HG02623 (cell line): ENCODE results near the gene HEMK1.

Source experiments
- ATAC-seq: cut with Tn5 transposase; IDR thresholded peaks from one replicate; pipeline ENCODE4 v1.9.1; 2021; ENCODE audit warnings: moderate library complexity; ENCODE audit not compliant: unreplicated experiment

The HEMK1 gene

GRCh38 chr3:50542177-50543034 lies 26.9 kb upstream of the HEMK1 start:
- ATAC-seq: no peak

- ATAC-seq: no peak
Measured at GRCh38 chr3:50545781-50546180, 23.5 kb upstream of the HEMK1 start.

GRCh38 chr3:50549226-50549625 lies 20.1 kb upstream of the HEMK1 start:
- no peak for ATAC-seq

DNA sequence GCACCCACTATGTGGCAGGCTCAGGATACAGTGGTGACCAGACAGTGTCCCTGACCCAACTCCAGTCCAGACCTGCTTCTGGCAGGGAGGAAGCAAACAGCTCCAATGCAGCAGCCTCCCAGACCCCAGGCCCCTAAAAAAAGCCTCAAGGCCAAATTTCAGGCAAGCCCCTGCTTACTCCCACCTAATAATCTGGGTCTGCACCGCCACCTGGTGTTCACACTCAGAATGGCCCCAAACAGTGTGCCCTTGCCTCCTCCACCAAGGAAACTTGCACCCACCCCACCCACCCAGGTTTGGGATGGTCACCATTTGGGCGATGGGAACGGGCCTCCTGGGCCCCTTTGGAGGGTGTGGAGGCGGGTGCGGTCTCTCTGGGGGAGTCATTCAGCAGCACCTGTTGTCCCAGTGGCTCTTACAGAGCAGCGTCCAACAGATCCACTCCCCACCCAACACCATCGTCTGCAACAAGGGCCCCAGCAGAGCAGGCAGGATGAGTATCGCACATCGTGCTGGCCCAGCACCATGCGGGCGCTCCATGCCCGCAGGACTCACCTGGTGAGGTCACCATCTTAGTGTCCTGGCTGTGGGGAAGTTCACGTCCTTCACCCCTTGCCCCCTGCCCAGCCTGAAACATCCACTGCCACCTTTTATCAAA lies 19.1 kb upstream of the HEMK1 start:
- ATAC-seq: no peak

GRCh38 chr3:50551054-50551659 lies 18.2 kb upstream of the HEMK1 start:
- no peak for ATAC-seq

- ATAC-seq: no peak
Measured at GRCh38 chr3:50551681-50552435, 17.5 kb upstream of the HEMK1 start.

- ATAC-seq: no peak
Measured at GRCh38 chr3:50552598-50552997, 16.7 kb upstream of the HEMK1 start.

DNA sequence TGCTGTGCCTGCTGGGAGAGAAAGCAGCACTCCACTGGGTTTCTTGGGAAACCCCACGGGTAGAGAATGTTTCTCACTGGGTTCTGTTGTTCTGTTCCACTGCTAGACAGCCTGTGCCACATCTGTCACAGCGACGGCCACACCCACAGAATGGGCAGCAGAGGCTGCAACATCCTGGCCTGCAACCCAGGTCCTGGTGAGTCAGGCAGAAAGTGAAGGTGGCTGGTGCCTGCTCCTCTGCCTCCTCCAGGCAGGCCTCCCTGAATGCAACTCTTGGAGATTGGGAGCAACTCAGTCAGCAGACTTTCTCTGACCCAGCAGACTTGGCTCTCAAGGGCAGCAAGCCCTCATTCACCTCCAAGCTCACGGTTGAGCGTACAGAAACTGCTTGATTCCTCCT lies 14.8 kb upstream of the HEMK1 start:
- no peak for ATAC-seq

DNA sequence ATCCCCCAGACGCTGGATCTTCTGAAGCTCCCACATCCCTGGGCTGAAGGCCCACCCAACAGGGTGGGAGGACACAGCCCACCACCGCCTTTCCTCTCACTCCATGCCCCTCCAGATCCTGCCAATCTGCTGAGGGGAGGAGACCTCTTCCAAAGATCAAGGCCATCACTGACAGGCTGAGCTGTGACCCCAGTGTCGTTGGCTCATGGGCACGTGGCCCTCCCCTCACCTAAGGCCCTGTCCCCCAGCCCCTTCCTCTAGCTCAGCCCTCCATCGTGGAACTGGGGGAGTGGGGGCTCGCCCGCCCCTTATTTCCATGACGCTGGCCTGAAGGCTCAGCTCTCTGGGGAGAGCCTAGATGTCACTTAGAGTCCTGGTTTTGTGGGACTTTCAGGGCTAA lies 12.2 kb upstream of the HEMK1 start:
- ATAC-seq: no peak

DNA sequence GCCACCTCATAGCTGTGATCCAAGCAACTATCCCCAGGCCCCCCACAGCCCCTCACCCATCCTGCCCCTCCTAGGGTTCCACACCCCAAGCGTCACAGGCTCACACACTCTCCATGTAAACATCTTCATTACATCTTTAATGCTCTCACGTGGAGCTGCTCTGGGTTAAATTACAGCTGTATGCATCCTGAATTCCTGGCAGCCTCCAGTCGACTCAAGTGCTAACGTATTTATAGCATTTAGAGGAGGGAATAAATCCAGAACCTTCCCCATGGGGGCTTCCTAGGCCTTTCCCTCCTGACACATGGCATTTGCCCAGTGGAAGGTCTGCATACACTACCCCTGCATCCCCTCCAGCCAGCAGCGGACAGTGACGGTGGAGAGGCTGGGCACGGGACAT lies 11.4 kb upstream of the HEMK1 start:
- no peak for ATAC-seq

DNA sequence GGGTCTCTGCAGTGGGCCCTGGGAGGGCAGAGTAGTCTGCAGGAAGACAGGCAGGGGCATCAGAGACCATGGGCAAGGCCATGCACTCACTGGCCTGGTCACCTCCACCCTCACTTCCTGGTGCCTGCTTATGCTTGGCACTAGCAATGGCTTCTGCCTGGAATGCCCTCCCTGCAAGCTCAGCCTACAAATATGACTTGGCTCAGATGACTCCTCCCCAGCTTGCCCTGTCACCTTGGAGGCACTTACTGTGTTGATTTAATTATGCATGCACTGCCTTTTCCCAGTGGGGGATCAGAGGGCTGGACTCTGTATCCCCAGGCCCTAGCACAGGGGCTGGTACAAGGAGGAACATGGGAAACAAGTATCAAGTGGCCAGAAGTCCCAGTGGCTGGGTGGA lies 9.6 kb upstream of the HEMK1 start:
- no peak for ATAC-seq

DNA sequence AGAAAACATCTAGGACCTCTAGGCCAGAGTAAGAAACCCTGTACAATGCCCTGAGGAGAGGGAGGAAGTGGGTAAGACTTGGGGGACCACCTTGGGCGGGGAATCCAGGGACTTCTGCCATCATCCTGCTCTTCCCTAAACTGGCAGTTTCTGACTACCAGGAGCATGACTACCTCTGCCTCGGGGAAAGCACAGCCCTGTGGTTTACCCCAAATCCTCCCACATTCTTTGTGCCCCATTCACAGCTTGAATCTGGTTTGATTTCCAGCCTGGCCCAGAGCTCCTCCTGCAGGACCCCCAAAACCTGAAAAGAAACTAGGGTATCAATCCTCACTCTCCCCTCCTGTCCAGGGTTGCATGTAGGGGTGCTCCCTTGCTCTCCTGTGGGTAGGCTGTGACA lies 6.5 kb upstream of the HEMK1 start:
- ATAC-seq: no peak

DNA sequence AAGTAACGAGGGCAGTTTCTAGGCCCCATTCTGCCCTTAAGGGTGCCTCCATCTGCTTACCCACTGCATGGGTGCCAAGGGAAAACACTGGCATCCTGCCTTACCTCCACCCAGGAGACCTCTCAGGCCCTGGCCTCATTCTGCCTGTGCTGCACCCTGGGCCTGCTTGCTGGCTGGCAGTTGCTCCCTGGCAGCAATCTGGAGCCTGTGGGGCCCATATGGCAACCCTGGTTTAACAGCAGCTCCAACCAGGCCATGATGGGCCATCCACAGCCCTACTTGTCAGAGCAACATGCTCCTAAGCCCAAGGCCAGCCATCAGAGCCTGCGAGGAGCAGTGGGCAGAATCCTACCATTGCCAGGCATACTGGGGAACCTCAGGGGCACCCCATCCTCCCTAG lies 5.5 kb upstream of the HEMK1 start:
- no peak for ATAC-seq

- ATAC-seq: no peak
Measured at GRCh38 chr3:50564321-50564720, 5.0 kb upstream of the HEMK1 start.

DNA sequence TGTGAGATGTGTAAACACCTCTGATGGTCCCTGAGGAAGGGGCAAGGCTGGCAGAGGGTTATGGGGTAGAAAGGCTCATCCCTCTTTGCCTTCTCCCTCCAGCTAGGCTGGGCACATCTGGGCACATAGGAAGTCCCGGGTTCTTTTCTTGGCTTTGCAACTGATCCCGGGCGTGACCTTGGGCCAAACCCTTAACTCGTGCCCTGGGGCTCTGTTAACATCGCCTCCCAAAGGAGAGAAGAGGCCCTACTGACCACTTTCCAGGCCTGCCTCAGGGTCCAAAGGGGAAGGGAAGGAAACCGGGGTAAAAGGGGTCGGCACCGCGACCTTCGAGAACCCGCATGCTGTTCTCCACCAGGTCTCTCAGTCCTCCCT lies 2.3 kb upstream of the HEMK1 start:
- no peak for ATAC-seq

DNA sequence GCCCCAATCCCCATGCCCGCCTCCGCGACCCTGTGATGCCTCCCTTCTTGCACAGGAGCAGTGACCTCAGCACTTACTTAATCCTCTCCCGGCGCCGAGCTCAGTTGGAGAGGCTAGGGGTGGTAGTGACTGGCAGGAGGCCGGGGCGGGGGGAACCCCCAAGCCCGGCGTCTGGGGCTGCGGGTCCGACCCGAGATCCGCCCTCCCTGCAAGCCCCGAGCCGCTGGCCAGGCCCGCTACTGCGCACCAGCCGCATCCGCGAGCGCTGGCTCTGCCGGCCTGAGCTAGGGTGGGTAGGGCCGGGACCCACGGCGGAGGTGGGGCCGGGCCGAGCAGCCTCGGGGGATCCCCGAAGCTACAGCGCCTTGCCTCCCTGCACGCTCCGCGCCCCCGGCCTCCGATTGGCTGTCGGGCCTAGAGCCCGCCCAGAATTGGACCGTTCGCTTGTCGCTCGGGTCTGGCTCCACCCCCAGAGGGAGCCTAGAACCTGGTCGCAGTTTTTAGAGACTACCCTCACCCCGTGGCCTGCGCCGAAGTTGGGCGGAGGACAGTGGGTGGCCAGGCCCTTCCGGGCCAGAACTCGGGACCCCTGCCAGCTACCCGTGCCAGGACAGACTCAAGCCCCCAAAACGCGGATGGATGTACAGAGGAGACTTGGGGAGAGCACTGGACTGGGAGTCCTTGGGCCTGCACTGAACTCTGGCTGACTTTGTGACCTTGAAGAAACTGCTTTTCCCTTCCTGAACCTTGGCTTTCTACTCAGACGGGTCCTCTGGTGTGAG lies 1.7 kb upstream of the HEMK1 start, which contains the start of gene C3orf18:
Gene C3orf18 (minus strand): TSS at position 362 of the 782 bp plus-strand sequence. CDS start 2,048 bp downstream, outside the sequence.
- peak; percentile 76 for ATAC-seq

DNA sequence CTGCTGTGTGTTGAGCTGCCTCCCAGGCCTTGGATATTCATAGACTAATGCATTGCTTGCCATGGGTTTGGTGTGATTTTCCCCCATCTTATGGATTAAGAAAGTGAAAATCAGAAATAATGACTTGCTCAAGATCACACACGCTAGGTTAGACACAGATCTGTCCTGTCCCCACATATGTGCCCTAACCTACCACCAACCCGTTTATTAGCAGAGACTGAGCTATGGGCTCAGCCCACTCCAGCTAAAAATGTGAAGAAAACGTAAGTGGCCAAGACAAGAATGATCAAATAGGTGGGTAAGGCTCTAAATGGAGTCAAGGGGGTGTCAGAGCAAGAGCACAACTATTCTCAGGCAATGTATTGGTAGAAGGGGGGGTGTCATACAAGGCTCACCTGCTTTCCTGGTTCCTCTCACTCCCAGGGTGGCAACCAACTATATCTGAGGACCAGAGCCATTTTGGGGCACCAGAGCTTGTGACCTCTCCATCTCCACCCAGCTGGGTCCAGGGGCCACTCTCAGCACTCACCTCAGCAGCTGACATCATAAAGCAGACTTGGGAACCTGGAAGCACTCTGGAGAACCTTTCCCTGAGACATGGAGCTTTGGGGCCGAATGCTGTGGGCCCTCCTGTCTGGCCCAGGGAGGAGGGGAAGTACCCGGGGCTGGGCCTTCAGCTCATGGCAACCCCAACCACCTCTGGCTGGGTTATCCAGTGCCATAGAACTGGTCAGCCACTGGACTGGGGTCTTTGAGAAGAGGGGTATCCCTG lies 1.4 kb downstream of the HEMK1 start:
- ATAC-seq: no peak

GRCh38 chr3:50571486-50571885 lies 2.2 kb downstream of the HEMK1 start:
- ATAC-seq: no peak

DNA sequence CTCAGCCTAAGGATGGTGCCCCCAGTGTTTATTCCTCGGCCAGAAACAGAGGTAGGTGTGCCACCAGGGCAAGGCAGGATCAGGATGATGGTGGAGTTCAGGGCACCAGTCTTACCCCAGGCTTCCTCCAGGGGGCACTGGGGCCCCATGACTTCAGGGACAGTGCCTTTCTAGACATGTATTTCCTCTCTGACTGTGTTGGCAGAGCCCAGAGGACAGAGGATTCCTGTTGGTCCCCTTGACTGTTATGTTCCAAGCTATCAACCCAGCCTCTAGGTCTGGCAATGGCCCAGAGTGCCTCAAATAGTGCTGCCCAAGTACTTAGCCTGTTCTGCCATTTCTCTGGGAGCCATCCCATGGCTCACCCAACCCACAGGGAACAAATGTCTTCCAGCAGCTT lies 2.8 kb downstream of the HEMK1 start:
- ATAC-seq: no peak
